HL-60 (cell line): ENCODE results near the gene CHMP5.

Experiments used
- CTCF ChIP-seq: IDR thresholded peaks from one replicate; pipeline ENCODE4 v1.5.1; 2011; ENCODE audit warnings: low read length, control low read depth, inconsistent platforms; ENCODE audit not compliant: insufficient read depth
- TF ChIP-seq, protein P1 (sequence below): IDR thresholded peaks from 2 replicates; pipeline ENCODE4 v1.6.1; 2012; ENCODE audit warnings: low read depth; ENCODE audit not compliant: insufficient replicate concordance

DNA sequence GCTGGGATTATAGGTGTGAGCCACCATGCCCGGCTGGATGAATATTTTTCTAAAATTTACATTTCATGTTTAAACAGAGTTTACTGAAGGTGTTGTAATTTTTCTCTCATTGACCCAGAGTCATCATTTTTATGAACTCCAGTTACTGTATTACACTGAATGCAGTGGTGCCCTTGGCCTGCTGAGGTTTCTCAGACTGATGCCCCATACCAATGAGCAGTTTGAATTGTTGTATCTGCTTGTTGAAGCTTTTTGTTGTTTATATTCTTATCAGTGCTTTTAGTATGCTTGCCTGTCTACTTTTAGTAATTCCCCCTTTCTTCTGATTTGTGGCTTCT, 55.4 kb downstream of the CHMP5 start:
- no peak for TF ChIP-seq CTCF
- TF ChIP-seq, protein P1, sequence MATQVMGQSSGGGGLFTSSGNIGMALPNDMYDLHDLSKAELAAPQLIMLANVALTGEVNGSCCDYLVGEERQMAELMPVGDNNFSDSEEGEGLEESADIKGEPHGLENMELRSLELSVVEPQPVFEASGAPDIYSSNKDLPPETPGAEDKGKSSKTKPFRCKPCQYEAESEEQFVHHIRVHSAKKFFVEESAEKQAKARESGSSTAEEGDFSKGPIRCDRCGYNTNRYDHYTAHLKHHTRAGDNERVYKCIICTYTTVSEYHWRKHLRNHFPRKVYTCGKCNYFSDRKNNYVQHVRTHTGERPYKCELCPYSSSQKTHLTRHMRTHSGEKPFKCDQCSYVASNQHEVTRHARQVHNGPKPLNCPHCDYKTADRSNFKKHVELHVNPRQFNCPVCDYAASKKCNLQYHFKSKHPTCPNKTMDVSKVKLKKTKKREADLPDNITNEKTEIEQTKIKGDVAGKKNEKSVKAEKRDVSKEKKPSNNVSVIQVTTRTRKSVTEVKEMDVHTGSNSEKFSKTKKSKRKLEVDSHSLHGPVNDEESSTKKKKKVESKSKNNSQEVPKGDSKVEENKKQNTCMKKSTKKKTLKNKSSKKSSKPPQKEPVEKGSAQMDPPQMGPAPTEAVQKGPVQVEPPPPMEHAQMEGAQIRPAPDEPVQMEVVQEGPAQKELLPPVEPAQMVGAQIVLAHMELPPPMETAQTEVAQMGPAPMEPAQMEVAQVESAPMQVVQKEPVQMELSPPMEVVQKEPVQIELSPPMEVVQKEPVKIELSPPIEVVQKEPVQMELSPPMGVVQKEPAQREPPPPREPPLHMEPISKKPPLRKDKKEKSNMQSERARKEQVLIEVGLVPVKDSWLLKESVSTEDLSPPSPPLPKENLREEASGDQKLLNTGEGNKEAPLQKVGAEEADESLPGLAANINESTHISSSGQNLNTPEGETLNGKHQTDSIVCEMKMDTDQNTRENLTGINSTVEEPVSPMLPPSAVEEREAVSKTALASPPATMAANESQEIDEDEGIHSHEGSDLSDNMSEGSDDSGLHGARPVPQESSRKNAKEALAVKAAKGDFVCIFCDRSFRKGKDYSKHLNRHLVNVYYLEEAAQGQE, result no peak
